GM18498 (cell line): ENCODE measurements around the gene HACD2.

Experiments
- ATAC-seq: cut with Tn5 transposase; IDR thresholded peaks from one replicate; pipeline ENCODE4 v1.9.1; 2021; ENCODE audit warnings: mild to moderate bottlenecking, moderate library complexity; ENCODE audit not compliant: unreplicated experiment

HACD2 gene

GRCh38 chr3:123527046-123527445, 57.8 kb downstream of the HACD2 start:
- ATAC-seq: no peak

- ATAC-seq: no peak
Observed at GRCh38 chr3:123526474-123526873, 58.4 kb downstream of the HACD2 start.

GRCh38 chr3:123525433-123525832, 59.4 kb downstream of the HACD2 start:
- ATAC-seq: no peak

- no peak for ATAC-seq
Observed at GRCh38 chr3:123524981-123525380, 59.9 kb downstream of the HACD2 start.

GRCh38 chr3:123523023-123523412, 61.8 kb downstream of the HACD2 start:
- no peak for ATAC-seq

GRCh38 chr3:123522320-123523022, 62.4 kb downstream of the HACD2 start:
- no peak for ATAC-seq

- no peak for ATAC-seq
Observed at GRCh38 chr3:123521179-123521969, 63.5 kb downstream of the HACD2 start.

GRCh38 chr3:123520656-123521055, 64.2 kb downstream of the HACD2 start:
- ATAC-seq: no peak

GRCh38 chr3:123518892-123519485, 65.9 kb downstream of the HACD2 start:
- no peak for ATAC-seq

GRCh38 chr3:123511726-123512125, 73.1 kb downstream of the HACD2 start:
- no peak for ATAC-seq

- no peak for ATAC-seq
Observed at GRCh38 chr3:123511084-123511483, 73.8 kb downstream of the HACD2 start.

GRCh38 chr3:123508178-123508577, 76.7 kb downstream of the HACD2 start:
- ATAC-seq: no peak

GRCh38 chr3:123505820-123506219, 79.0 kb downstream of the HACD2 start:
- no peak for ATAC-seq

GRCh38 chr3:123503203-123503602, 81.7 kb downstream of the HACD2 start:
- no peak for ATAC-seq

- ATAC-seq: no peak
Observed at GRCh38 chr3:123499322-123499721, 85.5 kb downstream of the HACD2 start.

GRCh38 chr3:123498761-123499160, 86.1 kb downstream of the HACD2 start:
- ATAC-seq: no peak

- ATAC-seq: no peak
Observed at GRCh38 chr3:123493912-123494311, 90.9 kb downstream of the HACD2 start.

- no peak for ATAC-seq
Observed at GRCh38 chr3:123491966-123492587, 92.8 kb downstream of the HACD2 start.

- no peak for ATAC-seq
Observed at GRCh38 chr3:123489400-123490004, 95.4 kb downstream of the HACD2 start.

- no peak for ATAC-seq
Observed at GRCh38 chr3:123488645-123489347, 96.1 kb downstream of the HACD2 start.
